ENCODE data around the gene PIGK. TPM values are rescaled to one million over a fixed set of nuclear protein-coding genes. Genes with fewer than 3 reads are reported as not detected.

Gene PIGK
- total and polyA plus RNA-seq, 4 donors = 7.9 to 30.2 (median 17.9) TPM

- Histone ChIP-seq H3K27ac (ENCODE audit: low read depth in 1 of 2, low read length in 1 of 2) (no peak overlapping the region), H3K4me3 (no peak overlapping the region), H3K36me3 (ENCODE audit: control insufficient read depth in 4 of 4, insufficient read depth in 4 of 4, low read length in 4 of 4) (no peaks in the 10 kb centered on the region), H3K9me3 (ENCODE audit: control insufficient read depth in 4 of 4, insufficient read depth in 3 of 4, low read length in 3 of 4) (no peaks in the 10 kb centered on the region), H3K9ac (ENCODE audit: insufficient read depth in 1 of 2, low read length in 2 of 2) (no peak overlapping the region), H3K27me3 (ENCODE audit: control insufficient read depth in 3 of 3, insufficient read depth in 3 of 3, low read length in 2 of 3) (no peaks in the 10 kb centered on the region), H3K4me1 (ENCODE audit: control insufficient read depth in 5 of 5, insufficient read depth in 5 of 5, low read length in 5 of 5) (no peaks in the 10 kb centered on the region)
- DNase-seq = no peak
- TF ChIP-seq CTCF (IDR thresholded peaks at IDR 0.05; ENCODE audit: control extremely low read depth, extremely low read depth) = no peak
- ATAC-seq (ENCODE audit: insufficient read depth, low FRiP score) = no peak
- 86 to 92% methylated on average over 3 of the region's 3 CpGs for WGBS, 2 donors
These were observed 16.5 kb downstream of the PIGK start for GRCh38 chr1:77202751-77203150.

GRCh38 chr1:77200806-77201205 lies 18.4 kb downstream of the PIGK start:
- WGBS, 2 donors = 66 to 81% methylated on average over 2 of the region's 2 CpGs
- Histone ChIP-seq H3K4me1 (ENCODE audit: control insufficient read depth in 5 of 5, insufficient read depth in 5 of 5, low read length in 5 of 5) (no peaks in the 10 kb centered on the region), H3K36me3 (ENCODE audit: control insufficient read depth in 4 of 4, insufficient read depth in 4 of 4, low read length in 4 of 4) (no peaks in the 10 kb centered on the region), H3K27ac (ENCODE audit: low read depth in 1 of 2, low read length in 1 of 2) (no peak overlapping the region), H3K27me3 (ENCODE audit: control insufficient read depth in 3 of 3, insufficient read depth in 3 of 3, low read length in 2 of 3) (no peaks in the 10 kb centered on the region), H3K9me3 (ENCODE audit: control insufficient read depth in 4 of 4, insufficient read depth in 3 of 4, low read length in 3 of 4) (no peaks in the 10 kb centered on the region), H3K9ac (ENCODE audit: insufficient read depth in 1 of 2, low read length in 2 of 2) (no peak overlapping the region), H3K4me3 (no peak overlapping the region)
- no peak for DNase-seq
- TF ChIP-seq CTCF (IDR thresholded peaks at IDR 0.05; ENCODE audit: control extremely low read depth, extremely low read depth) = no peak
- ATAC-seq (ENCODE audit: insufficient read depth, low FRiP score) = no peak

- Histone ChIP-seq H3K9ac (ENCODE audit: insufficient read depth in 1 of 2, low read length in 2 of 2) (no peak overlapping the region), H3K9me3 (ENCODE audit: control insufficient read depth in 4 of 4, insufficient read depth in 3 of 4, low read length in 3 of 4) (no peaks in the 10 kb centered on the region), H3K36me3 (ENCODE audit: control insufficient read depth in 4 of 4, insufficient read depth in 4 of 4, low read length in 4 of 4) (no peaks in the 10 kb centered on the region), H3K27ac (ENCODE audit: low read depth in 1 of 2, low read length in 1 of 2) (no peak overlapping the region), H3K4me1 (ENCODE audit: control insufficient read depth in 5 of 5, insufficient read depth in 5 of 5, low read length in 5 of 5) (no peaks in the 10 kb centered on the region), H3K27me3 (ENCODE audit: control insufficient read depth in 3 of 3, insufficient read depth in 3 of 3, low read length in 2 of 3) (no peaks in the 10 kb centered on the region), H3K4me3 (no peak overlapping the region)
- no peak for TF ChIP-seq CTCF (IDR thresholded peaks at IDR 0.05; ENCODE audit: control extremely low read depth, extremely low read depth)
- DNase-seq (no peak), ATAC-seq (ENCODE audit: insufficient read depth, low FRiP score) (no peak)
These were observed 18.9 kb downstream of the PIGK start for GRCh38 chr1:77200293-77200692.

GRCh38 chr1:77197351-77197750 lies 21.9 kb downstream of the PIGK start:
- H3K36me3 ChIP-seq (ENCODE audit: control insufficient read depth in 4 of 4, insufficient read depth in 4 of 4, low read length in 4 of 4) = peaks cover 0 to 7% (median 4%) of the 10 kb centered on the region in 4 donors
- H3K9me3 ChIP-seq (ENCODE audit: control insufficient read depth in 4 of 4, insufficient read depth in 3 of 4, low read length in 3 of 4) = peaks cover 0 to 2% (median 0%) of the 10 kb centered on the region in 4 donors
- 91 to 92% methylated on average over 3 of the region's 3 CpGs for WGBS, 2 donors

More at GRCh38 chr1:77197351-77197750, 21.9 kb downstream of the PIGK start:
- ATAC-seq (ENCODE audit: insufficient read depth, low FRiP score) (no peak), DNase-seq (no peak)
- TF ChIP-seq CTCF (IDR thresholded peaks at IDR 0.05; ENCODE audit: control extremely low read depth, extremely low read depth) = no peak
- no peak overlapping the region for H3K4me3 ChIP-seq
- H3K9ac ChIP-seq (ENCODE audit: insufficient read depth in 1 of 2, low read length in 2 of 2) = no peak overlapping the region
- H3K4me1 ChIP-seq (ENCODE audit: control insufficient read depth in 5 of 5, insufficient read depth in 5 of 5, low read length in 5 of 5) = no peaks in the 10 kb centered on the region
- H3K27ac ChIP-seq (ENCODE audit: low read depth in 1 of 2, low read length in 1 of 2) = no peak overlapping the region
- H3K27me3 ChIP-seq (ENCODE audit: control insufficient read depth in 3 of 3, insufficient read depth in 3 of 3, low read length in 2 of 3) = no peaks in the 10 kb centered on the region

Data from lung (tissue), 12 donors.